SK-N-SH treated with all-trans-retinoic acid at 6 μM for 48 hours (cell line): ENCODE data around the gene ECI1.

Experiments used
- CSRNP3 ChIP-seq: fragments of 250-450 bp; sonication (Bioruptor Pico); IDR thresholded peaks from 2 replicates; pipeline ENCODE4 v1.5.1; 2021; ENCODE audit warnings: mild to moderate bottlenecking, moderate library complexity
- PATZ1 ChIP-seq: fragments of 250-450 bp; sonication (Bioruptor Pico); IDR thresholded peaks from 2 replicates; pipeline ENCODE4 v1.8.0; 2020; ENCODE audit warnings: mild to moderate bottlenecking, moderate library complexity, borderline replicate concordance
- ZC3H10 ChIP-seq: fragments of 250-450 bp; sonication (Bioruptor Pico); IDR thresholded peaks from 2 replicates; pipeline ENCODE4 v1.5.1; 2021; ENCODE audit warnings: mild to moderate bottlenecking, moderate library complexity

GRCh38 chr16:2277466-2278271 is 26.3 kb upstream of the ECI1 start:
- TF ChIP-seq PATZ1 (CRISPR knock-in tag): no peak
- no peak for TF ChIP-seq CSRNP3 (CRISPR knock-in tag)
- TF ChIP-seq ZC3H10 (CRISPR knock-in tag): no peak
